Esophagus muscularis mucosa (tissue), 3 donors: Measurements from ENCODE around the gene TRPM8.

Experiments
- CTCF ChIP-seq, 3 experiments: fragments of 200-600 bp in 2 of 3; fragments of 450-650 bp in 1 of 3; sonication (generic) in 2 of 3; IDR thresholded peaks; one replicate each; pipeline ENCODE4 v1.5.1; 2017 to 2019; ENCODE audit warnings: antibody characterized with exemption in 3 of 3, mild to moderate bottlenecking in 2 of 3, moderate library complexity in 1 of 3
- POLR2A ChIP-seq: fragments of 450-650 bp; IDR thresholded peaks from one replicate; pipeline ENCODE4 v1.6.1; 2017; ENCODE audit warnings: antibody characterized with exemption, moderate library complexity, mild to moderate bottlenecking, low read depth

GRCh38 chr2:233905945-233906344 lies 11.2 kb upstream of the TRPM8 start:
- no peak for TF ChIP-seq CTCF (IDR thresholded peaks at IDR 0.05)
- TF ChIP-seq POLR2A = no peak
